ENCODE results near the gene RAB6B.

DNA sequence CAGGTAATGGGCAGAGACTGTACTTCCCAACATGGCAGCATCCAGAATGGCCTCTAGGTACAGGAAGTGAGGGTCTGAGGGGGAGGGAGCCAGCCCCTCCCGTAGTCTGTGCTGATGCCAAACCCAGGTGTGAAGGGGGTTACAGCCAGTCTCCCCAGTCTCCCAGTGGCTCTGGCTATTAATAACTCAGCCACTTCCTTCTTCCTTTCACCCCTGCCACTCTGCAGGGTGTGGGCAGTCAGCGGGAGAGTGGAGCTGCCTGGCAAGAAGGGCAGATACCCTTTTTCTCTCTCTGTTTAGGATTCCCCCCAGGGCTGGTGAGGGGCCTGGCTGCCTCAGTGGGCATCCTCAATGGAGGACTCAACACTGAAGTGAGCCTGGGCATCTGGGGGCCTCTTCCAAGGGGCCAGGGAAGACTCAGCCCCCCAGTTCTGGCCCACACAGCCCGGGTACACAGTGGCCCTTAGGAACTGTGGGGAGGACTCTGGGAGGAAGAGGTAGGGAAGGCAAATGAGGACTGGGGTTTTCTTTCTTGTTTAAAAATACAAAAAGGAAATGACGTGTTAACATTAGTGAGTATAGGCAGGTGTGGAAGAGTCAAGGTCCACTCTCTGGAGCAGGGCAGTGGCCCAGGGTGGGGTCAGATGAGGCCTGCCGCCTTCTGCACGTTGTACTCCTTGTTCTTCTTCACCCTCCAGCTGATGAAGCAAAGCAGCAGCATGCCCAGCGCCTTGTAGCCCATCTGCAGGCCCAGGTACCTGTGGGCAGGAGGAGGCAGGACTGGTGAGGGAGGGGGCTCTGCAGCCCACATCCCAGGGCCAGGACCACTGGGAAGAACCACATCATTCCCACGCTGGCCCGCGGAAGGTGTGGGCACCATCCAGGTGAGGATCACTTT, 38.6 kb upstream of the RAB6B start:
- TF ChIP-seq CTCF (conservative IDR thresholded peaks at IDR 0.05 in 1 of 2, IDR thresholded peaks at IDR 0.05 in 1 of 2; ENCODE audit: low read depth in 1 of 2, low read length in 2 of 2), result no peak
- no peak for TF ChIP-seq EZH2 (IDR thresholded peaks at IDR 0.05; ENCODE audit: low read length, missing control alignments)
